Measurements from ENCODE around the gene LASP1NB.
A peak's percentile ranks its signal among the peaks of the same experiment; 100 is the strongest.
"Not testable (repeated sequence)": the region's sequence is repeated elsewhere in the genome, so short reads cannot be mapped to it uniquely, and the experiment has no call there.

Gene LASP1NB

GRCh38 chr17:38918916-38919315, 6.5 kb upstream of the LASP1NB start:
- no peak for DNase-seq

- no peak for DNase-seq
Observed at GRCh38 chr17:38919316-38920078, 5.9 kb upstream of the LASP1NB start.

GRCh38 chr17:38920374-38921291, 4.8 kb upstream of the LASP1NB start:
- no peak for DNase-seq

- no peak for DNase-seq
Observed at GRCh38 chr17:38921756-38922411, 3.5 kb upstream of the LASP1NB start.

GRCh38 chr17:38922538-38923297, 2.7 kb upstream of the LASP1NB start:
- no peak for DNase-seq

- peak; percentile 77 for DNase-seq
Observed at GRCh38 chr17:38926293-38927070, 1.1 kb downstream of the LASP1NB start.

- not testable (repeated sequence) for DNase-seq
Observed at GRCh38 chr17:38930782-38931181, 5.4 kb downstream of the LASP1NB start.

GRCh38 chr17:38933962-38934361, 8.5 kb downstream of the LASP1NB start:
- not testable (repeated sequence) for DNase-seq

GRCh38 chr17:38939987-38940386, 14.6 kb downstream of the LASP1NB start:
- DNase-seq, result no peak

GRCh38 chr17:38940404-38940803, 15.0 kb downstream of the LASP1NB start:
- DNase-seq, result no peak

- DNase-seq, result no peak
Observed at GRCh38 chr17:38942696-38943334, 17.4 kb downstream of the LASP1NB start.

GRCh38 chr17:38943607-38944006, 18.2 kb downstream of the LASP1NB start:
- no peak for DNase-seq

- DNase-seq, result no peak
Observed at GRCh38 chr17:38947189-38947588, 21.8 kb downstream of the LASP1NB start.

GRCh38 chr17:38953800-38954199, 28.4 kb downstream of the LASP1NB start:
- not testable (repeated sequence) for DNase-seq

- DNase-seq, result no peak
Observed at GRCh38 chr17:38958326-38958725, 32.9 kb downstream of the LASP1NB start.

- no peak for DNase-seq
Observed at GRCh38 chr17:38958756-38959155, 33.3 kb downstream of the LASP1NB start.

- DNase-seq, result no peak
Observed at GRCh38 chr17:38959508-38959907, 34.1 kb downstream of the LASP1NB start.

- DNase-seq, result no peak
Observed at GRCh38 chr17:38960402-38960801, 35.0 kb downstream of the LASP1NB start.

- no peak for DNase-seq
Observed at GRCh38 chr17:38961413-38961812, 36.0 kb downstream of the LASP1NB start.

- no peak for DNase-seq
Observed at GRCh38 chr17:38967290-38967738, 41.9 kb downstream of the LASP1NB start, which contains the start of gene FBXO47. Gene FBXO47, minus strand, starts transcription at chr17:38967403. Its CDS starts 4,378 bp downstream, at chr17:38963025.

- DNase-seq, result no peak
Observed at GRCh38 chr17:38969281-38969680, 43.9 kb downstream of the LASP1NB start.
